ENCODE data around the gene NEMP2.
"Not testable (repeated sequence)": the region's sequence is repeated elsewhere in the genome, so short reads cannot be mapped to it uniquely, and the experiment has no call there.

NEMP2 gene

DNA sequence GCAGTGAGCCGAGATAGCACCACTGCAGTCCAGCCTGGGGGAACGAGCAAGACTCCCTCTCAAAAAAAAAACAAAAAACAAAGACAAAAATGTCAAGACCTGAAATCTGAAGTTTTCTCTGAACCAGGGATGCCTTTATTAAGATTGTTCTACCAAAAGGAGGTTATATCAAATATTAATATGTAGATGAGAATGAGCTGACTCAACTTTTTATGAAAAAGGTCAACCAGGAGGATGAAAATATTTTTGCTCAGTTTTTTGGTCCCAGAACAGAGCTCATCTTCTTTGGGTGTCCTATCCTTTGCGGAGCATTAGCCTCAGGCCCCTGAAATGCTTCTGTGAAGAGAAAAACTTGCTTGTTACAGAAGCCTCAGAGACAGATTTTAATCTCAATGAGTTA is 44.0 kb downstream of the NEMP2 start:
- no peak for DNase-seq (ENCODE audit: low read depth)

DNA sequence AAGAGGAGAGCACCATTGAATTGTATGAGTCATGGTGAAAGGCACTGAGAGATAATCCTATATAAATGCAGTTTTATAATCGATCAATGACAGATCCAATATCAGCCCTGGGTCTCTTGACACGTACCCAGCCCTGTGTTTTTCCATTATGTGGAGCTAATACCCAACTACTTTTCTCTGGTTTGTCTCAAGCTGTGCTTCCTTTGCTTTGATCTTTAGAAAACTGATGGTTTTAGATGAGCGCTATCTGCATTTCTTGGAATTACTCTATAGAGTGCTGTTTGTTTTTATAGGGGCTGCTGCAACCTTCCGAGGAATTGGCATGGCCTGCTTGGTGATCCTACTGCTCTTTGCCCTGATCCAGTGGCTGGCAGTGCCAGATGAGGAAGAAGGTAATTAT is 45.0 kb downstream of the NEMP2 start:
- no peak for DNase-seq (ENCODE audit: low read depth)

DNA sequence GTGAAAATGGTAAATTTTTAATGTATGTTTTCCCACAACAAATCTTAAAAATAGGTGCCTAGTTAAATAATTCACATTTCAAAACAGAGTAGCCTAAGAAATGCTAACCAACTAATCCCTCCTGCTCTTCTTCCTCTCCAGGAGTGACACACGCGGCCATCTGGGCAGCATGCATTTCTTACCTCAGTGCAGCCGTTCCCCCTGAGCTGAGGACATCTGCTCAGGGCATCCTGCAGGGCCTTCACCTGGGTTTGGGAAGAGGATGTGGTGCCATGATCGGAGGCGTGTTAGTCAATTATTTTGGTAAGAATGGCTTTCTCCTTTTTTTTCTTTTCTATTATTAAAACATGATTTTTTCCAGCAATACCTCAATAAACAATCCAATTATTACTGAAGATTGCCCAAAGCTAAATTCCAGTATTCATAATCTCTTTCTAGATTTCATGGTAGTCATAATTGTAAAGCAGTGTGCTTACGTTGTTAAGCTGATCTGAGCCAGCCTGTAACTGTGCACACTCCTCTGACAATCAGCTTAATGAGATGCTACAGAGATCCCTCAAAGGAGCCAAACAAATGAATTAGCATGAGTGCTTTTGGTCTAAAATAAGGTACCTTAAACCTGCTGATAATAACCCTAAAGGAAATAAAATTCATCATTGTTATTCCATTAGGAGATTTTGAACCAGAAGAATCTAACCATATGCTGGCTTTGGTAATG is 45.8 kb downstream of the NEMP2 start:
- no peak for DNase-seq (ENCODE audit: low read depth)

DNA sequence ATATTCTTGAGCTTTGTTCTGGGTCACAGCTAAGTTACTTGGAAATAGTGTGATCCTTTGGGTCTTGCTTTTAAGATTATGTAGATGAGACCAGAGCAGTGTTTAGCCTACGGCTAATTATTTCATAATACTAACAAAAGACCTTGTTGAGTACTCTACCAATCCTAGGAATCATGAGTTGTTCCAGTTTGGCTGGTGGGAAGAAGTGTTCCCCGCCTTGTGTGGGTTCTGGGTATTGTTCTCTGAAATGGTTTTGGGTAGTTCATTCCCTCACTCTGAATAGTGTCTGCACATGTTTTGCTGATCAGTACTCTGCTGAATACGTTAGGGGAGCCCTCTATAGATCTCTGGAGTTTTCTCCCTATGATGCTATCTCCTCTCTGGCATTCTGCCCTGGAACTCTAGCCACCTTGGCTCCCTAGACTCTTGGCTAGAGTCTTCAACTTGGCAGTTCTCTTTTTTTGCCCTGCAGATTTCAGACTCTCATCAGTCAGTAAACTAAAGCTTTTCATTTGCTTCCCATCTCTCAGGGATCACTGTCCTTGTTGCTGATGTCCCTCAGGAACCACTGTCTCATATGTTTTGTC is 48.4 kb downstream of the NEMP2 start:
- no peak for DNase-seq (ENCODE audit: low read depth)

GRCh38 chr2:190482451-190482850 is 52.1 kb downstream of the NEMP2 start:
- no peak for DNase-seq (ENCODE audit: low read depth)

DNA sequence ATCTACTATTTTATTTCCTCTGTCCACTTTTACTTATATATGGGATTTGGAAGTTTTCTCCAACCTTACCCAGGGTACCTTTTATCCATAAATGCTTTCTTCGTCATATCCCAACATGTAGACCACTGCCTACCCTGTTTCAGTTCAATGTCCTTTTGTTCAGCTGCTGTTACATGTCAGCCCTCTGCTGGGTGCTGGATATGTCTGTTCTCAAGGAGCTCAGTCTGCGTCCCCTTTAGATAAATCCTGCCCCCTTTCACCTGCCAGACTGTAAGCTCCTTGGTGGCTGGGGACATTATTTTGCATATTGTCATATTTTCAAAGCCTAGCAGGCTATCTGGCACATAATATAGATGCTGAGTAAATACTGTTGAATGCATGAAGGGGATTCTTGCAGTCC is 53.2 kb downstream of the NEMP2 start:
- no peak for DNase-seq (ENCODE audit: low read depth)

DNA sequence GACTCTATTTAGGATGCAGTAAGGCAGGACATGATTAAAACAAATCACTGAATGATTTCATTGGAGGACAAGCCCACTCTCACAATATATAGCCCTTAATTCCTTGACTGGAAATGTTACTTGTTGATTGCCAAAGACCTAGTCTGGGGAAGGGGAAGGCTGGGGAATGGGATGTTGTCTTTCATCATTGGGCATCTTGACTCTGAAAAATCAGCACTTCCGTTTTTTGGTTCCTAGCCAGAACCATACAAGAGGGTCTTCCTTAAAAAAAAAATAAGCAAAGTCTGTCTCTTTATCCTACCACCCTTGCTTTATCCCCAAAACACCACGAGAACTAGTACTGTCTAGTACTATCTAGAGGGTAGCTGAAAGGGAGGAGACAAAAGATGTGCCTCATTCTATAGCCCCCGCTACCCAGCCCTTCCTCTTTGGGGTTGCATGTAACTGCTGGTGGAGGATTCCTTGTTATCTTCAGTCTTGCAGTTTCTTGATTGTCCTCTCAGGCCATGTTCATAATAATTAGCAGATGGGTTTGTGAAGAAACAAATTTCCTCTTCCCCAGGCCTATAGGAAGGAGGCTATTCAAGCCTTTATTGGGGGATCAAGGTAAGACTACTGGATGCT is 55.8 kb downstream of the NEMP2 start:
- no peak for DNase-seq (ENCODE audit: low read depth)

DNA sequence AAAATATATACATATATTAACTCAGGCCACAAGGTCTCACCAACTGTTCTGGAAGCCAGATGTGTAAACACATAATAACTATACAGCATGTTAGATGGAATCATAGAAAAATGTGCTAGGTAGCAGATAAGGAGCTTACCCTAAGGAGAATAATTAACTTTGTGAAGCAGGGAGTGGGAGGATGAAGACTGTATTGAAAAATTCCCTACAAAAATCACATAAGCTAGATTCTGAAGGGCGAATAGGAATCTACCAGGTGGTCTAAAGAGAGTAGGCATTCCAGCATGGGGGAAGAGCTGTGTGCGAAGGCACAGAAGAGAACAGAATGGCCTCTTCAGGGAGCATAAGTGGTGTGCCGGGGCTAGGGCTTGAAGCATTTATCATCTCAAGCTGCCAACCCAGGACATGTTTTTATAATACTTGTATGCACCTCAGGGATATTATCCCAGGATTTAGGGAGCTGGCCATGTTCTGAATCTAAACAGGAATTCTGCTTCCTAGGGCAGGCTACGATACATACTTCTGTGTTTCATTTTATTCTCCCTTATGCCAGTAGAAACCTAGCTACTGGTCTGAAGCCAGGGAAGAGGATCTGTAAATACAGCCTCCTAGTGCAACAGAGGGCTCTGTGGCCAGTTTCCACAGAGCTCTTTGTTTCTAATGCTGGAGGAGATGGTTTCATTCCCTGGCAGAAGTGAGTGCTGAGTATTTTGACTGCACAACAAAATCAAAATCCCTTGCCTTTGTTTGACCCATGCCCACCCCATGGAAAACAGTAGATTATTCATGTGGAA is 56.7 kb downstream of the NEMP2 start:
- DNase-seq (ENCODE audit: low read depth) = no peak

- no peak for DNase-seq (ENCODE audit: low read depth)
Observed at GRCh38 chr2:190470256-190470826, 64.2 kb downstream of the NEMP2 start.

GRCh38 chr2:190469771-190470170 is 64.8 kb downstream of the NEMP2 start:
- no peak for DNase-seq (ENCODE audit: low read depth)

GRCh38 chr2:190468814-190469569 is 65.5 kb downstream of the NEMP2 start:
- no peak for DNase-seq (ENCODE audit: low read depth)

DNA sequence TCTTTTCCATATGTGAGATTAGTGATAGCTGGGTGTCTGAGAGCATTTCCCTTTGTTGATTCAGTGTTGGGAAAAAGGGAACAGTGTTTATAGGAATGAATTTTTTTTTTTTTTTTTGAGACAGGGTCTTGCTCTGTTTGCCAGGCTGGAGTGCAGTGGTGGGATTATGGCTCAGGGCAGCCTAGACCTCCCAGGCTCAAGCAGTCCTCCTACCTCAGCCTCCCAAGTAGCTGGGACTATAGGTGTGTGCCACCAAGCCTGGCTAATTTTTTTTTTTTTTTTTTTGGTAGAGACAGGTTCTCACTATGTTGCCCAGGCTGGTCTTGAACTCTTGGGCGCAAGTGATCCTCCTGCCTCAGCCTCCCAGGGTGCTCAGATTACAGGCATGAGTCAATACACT is 66.2 kb downstream of the NEMP2 start:
- not testable (repeated sequence) for DNase-seq (ENCODE audit: low read depth)

DNA sequence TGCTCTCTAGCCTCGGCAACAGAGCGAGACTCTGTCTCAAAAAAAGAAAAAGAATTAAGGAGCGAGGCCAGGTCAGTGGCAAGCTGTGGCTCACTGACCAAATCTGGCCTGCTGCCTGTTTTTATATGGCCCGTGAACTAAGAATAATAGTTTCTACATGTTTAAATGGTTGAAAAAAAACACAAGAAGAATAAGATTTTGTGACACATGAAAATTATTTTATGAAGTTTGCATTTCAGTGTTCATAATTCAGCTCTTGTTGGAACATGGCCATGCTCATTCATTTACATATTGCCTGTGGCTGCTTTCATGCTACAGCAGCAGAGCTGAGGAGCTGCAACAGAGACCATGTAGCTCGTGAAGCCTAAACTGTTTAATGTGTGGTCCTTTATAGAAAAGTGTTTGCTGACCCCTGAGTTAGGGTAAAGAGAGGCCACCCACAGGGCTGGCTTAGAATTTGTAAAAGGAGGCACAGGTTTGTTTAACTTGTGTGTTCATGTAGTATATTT is 66.9 kb downstream of the NEMP2 start:
- no peak for DNase-seq (ENCODE audit: low read depth)

- DNase-seq (ENCODE audit: low read depth) = no peak
Observed at GRCh38 chr2:190466819-190467446, 67.6 kb downstream of the NEMP2 start.

GRCh38 chr2:190465060-190465459 is 69.5 kb downstream of the NEMP2 start:
- no peak for DNase-seq (ENCODE audit: low read depth)

DNA sequence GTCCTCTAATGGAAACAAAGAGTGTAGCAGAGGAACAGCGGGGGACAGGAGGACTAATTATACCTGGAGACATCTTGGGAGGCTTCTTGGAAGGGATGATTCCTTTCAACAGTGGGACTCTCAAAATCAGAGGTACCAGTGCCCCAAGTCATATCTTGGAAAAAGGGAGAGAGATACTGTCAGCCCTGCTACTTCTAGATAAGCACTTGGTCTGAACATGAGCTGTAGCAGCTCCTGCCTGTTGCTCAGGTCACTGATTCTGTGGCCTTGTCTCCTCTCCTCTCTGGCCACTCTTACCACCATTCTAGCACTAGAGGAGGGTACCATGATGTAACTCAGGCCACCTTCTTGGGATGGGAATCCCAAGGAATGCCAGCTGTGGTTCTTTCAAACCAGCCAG is 71.9 kb downstream of the NEMP2 start:
- no peak for DNase-seq (ENCODE audit: low read depth)

DNA sequence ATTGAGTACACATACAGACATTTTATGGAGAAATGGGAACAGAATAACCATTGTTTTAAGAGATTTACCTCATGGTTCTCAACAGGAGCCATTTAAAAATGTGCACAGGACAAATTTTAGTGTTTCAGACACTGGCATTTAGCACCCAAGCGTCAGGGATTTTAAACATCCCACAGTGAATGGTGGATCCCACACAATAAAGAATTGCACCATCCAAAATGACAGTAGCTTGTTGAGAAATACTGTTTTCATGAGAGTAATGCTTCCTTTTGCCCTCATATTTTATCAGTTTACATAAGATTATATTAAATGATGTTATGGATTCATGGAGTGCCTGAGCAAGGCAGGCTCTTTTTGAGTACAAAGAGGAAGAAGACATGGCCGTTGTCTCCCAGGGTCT is 72.3 kb downstream of the NEMP2 start:
- DNase-seq (ENCODE audit: low read depth) = no peak

GRCh38 chr2:190460487-190460886 is 74.0 kb downstream of the NEMP2 start:
- DNase-seq (ENCODE audit: low read depth) = no peak

DNA sequence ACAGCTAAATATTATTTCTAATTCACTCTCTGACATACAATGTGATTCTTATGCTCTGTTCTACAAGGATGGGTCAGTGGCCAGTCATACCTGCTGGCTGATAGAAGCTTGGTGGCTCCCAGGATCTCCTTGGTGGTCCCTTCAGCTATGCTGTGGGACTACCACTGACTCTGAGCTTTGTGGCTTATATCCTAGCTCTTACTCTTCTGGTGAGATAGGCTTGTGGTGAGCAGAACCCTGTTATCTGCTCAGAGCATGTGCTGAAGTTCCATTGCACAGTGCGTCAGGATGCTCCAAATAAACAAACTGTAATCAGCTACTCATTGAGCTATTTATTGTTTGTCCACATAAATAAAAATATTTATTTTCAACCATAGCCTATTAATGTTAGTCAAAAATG is 74.6 kb downstream of the NEMP2 start:
- no peak for DNase-seq (ENCODE audit: low read depth)

DNA sequence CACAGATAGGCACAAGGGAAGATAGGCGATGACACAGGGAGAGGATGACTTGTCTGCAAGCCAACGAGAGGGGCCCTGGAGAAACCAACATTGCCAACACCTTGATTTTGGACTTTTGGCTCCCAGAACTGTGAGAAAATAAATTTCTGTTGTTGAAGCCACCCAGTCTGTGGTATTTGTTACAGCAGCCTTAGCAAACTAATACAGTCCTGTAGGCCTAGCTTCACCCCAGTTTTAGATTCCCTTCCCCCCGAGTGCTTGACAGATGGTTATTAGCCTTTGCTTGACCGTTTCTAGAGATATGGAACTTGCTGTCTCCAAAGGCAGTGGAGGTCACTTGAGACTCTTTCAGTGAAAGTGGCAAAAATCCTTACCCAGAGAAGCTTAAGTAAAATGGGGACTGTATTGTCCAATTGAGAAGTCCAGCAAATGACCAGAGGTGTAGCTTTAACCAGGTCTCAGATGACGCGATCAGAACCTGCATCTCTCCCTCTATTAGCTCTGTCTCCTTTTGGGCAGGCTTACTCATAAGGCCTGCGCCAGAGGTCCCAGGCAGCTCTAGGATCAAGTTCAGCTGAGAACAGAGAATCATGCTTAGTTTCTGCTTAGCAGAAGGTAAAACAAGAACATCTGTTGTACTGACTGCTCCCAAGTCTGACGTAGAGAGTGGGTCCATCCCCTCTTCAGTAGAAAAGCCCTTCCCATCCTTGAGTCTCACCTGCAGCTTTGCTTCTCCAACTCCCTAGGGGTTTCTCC is 76.0 kb downstream of the NEMP2 start:
- no peak for DNase-seq (ENCODE audit: low read depth)

All from activated T-cell treated with anti-CD3 and anti-CD28 coated beads for 24 hours (primary cell).